ENCODE results near the gene SLC41A2.

SLC41A2 gene

GRCh38 chr12:104991565-104992128 is 33.6 kb upstream of the SLC41A2 start:
- POLR2A ChIA-PET, result no interaction called here

More at GRCh38 chr12:104991565-104992128, 33.6 kb upstream of the SLC41A2 start:
- H3K36me3 ChIP-seq (ENCODE audit: control insufficient read depth in 2 of 2, insufficient read depth in 1 of 2, low read length in 2 of 2), result peaks cover 33 to 84% of the 10 kb centered on the region in 2 experiments
- TF ChIP-seq ZNF138 (tag by site-specific recombination; IDR thresholded peaks at IDR 0.05; ENCODE audit: borderline replicate concordance), result no peak
- no peak for TF ChIP-seq ZNF280D (tag by site-specific recombination; IDR thresholded peaks at IDR 0.05)
- TF ChIP-seq ZNF155 (tag by site-specific recombination; IDR thresholded peaks at IDR 0.05), result no peak
- TF ChIP-seq ZBTB10 (tag by site-specific recombination; IDR thresholded peaks at IDR 0.05), result no peak
- no peak for TF ChIP-seq ZNF529 (tag by site-specific recombination; IDR thresholded peaks at IDR 0.05; ENCODE audit: insufficient replicate concordance)
- no peak for TF ChIP-seq ZNF639 (tag by site-specific recombination; IDR thresholded peaks at IDR 0.05)
- no peak for TF ChIP-seq ZNF701 (tag by site-specific recombination; IDR thresholded peaks at IDR 0.05)
- TF ChIP-seq ZNF37A (tag by site-specific recombination; IDR thresholded peaks at IDR 0.05), result no peak
- TF ChIP-seq KLF7 (tag by site-specific recombination; IDR thresholded peaks at IDR 0.05; ENCODE audit: borderline replicate concordance), result no peak
- TF ChIP-seq ZNF843 (tag by site-specific recombination; IDR thresholded peaks at IDR 0.05), result no peak
- no peak for TF ChIP-seq ZNF449 (tag by site-specific recombination; IDR thresholded peaks at IDR 0.05)
- TF ChIP-seq ZNF146 (tag by site-specific recombination; IDR thresholded peaks at IDR 0.05), result no peak
- no peak for TF ChIP-seq ZNF391 (tag by site-specific recombination; IDR thresholded peaks at IDR 0.05; ENCODE audit: borderline replicate concordance, low read depth)
- H3K4me1 ChIP-seq (ENCODE audit: control insufficient read depth, insufficient read depth, low read length), result no peaks in the 10 kb centered on the region
- H3K27ac ChIP-seq (ENCODE audit: extremely low read depth, low read depth, low read length), result no peak overlapping the region
- CTCF ChIA-PET, result no interaction called here
- H3K9me3 ChIP-seq (ENCODE audit: control insufficient read depth, insufficient read depth, low read depth, low read length), result no peaks in the 10 kb centered on the region
- H3K4me3 ChIP-seq (ENCODE audit: low read depth, low read length), result no peak overlapping the region

Measured in HEK293 (cell line).